HCT116 (cell line): ENCODE data around the gene EP400. TPM values are rescaled to one million over a fixed set of nuclear protein-coding genes. Genes with fewer than 3 reads are reported as not detected.

Source experiments
- ATAC-seq: fragments of 200-7000 bp; cut with Tn5 transposase; 2 replicates; pipeline ENCODE4 v1.9.1; 2020; ENCODE audit warnings: mild to moderate bottlenecking, moderate library complexity
- BruUV-seq: library from RNA; stranded (reverse); fragments of 400-500 nt; replicated peaks from 2 replicates; lab custom pipeline; 2021; lab: Mats Ljungman, UMichigan
- CTCF ChIA-PET: fragments of 300-600 bp; sonication (Branson Sonifier 250); formaldehyde crosslinking; loops from one replicate; lab custom pipeline; 2021; ENCODE audit warnings: antibody characterized with exemption; lab: Charles Lee
- POLR2A ChIA-PET: fragments of 300-600, 350-600 bp; sonication (Branson Sonifier 250); formaldehyde crosslinking; loops from one replicate; lab custom pipeline; 2021; ENCODE audit warnings: antibody characterized with exemption; lab: Charles Lee
- RAD21 ChIA-PET, 2 experiments: fragments of 300-600 bp; sonication (Branson Sonifier 250); formaldehyde crosslinking; loops; one replicate each; lab custom pipeline; 2023; ENCODE audit warnings: low total read pairs in 2 of 2; ENCODE audit not compliant: uncharacterized antibody in 2 of 2, unreplicated experiment in 2 of 2, low non-redundant PET in 1 of 2; lab: Charles Lee
- DNase-seq: peaks from one replicate; pipeline ENCODE4 v3.0.0-alpha.2; 2010; ENCODE audit warnings: low read depth, low spot score
- H2AFZ ChIP-seq: fragments of 200-600 bp; shearing (Covaris generic), sonication (generic); 2 replicates; pipeline ENCODE4 v1.6.1; 2017; ENCODE audit warnings: low read depth, mixed run types, mixed read lengths, antibody characterized with exemption, low read length; ENCODE audit not compliant: poor library complexity, severe bottlenecking
- H3K27ac ChIP-seq: 2 replicates; pipeline ENCODE4 v1.5.1; 2012; ENCODE audit warnings: low read depth, low read length
- H3K27me3 ChIP-seq: fragments of 200-600 bp; sonication (generic); 2 replicates; pipeline ENCODE4 v1.6.1; 2016; ENCODE audit warnings: mixed run types, low read length, mixed read lengths; ENCODE audit not compliant: insufficient read depth
- H3K36me3 ChIP-seq, 2 experiments: fragments of 200-500 bp in 1 of 2; fragments of 200-600 bp in 1 of 2; sonication (Bioruptor generic) in 1 of 2; sonication (generic) in 1 of 2; 2 replicates each; pipeline versions ENCODE4 v1.5.1 to v1.6.1; 2014 to 2016; ENCODE audit warnings: low read length in 2 of 2, inconsistent platforms in 1 of 2, mixed read lengths in 1 of 2, mixed run types in 1 of 2; ENCODE audit not compliant: insufficient read depth in 2 of 2, control insufficient read depth in 1 of 2
- H3K4me1 ChIP-seq, 2 experiments: fragments of 200-600 bp in 1 of 2; sonication (generic) in 1 of 2; 2 replicates each; pipeline versions ENCODE4 v1.5.1 to v1.6.1; 2012 to 2017; ENCODE audit warnings: low read length in 2 of 2, inconsistent platforms in 1 of 2, mild to moderate bottlenecking in 1 of 2, mixed read lengths in 1 of 2, mixed run types in 1 of 2, moderate library complexity in 1 of 2; ENCODE audit not compliant: insufficient read depth in 2 of 2, control insufficient read depth in 1 of 2
- H3K4me2 ChIP-seq: fragments of 200-600 bp; sonication (generic); 2 replicates; pipeline ENCODE4 v1.6.1; 2017; ENCODE audit warnings: mixed run types, low read length, mixed read lengths
- H3K4me3 ChIP-seq, 2 experiments: fragments of 200-600 bp in 1 of 2; sonication (generic) in 1 of 2; replicated peaks in 1 of 2; 2 replicates each; pipeline ENCODE4 v1.5.1; 2011 to 2016; ENCODE audit warnings: low read length in 2 of 2, control low read depth in 1 of 2, low read depth in 1 of 2, mild to moderate bottlenecking in 1 of 2, mixed read lengths in 1 of 2, mixed run types in 1 of 2
- H3K79me2 ChIP-seq: fragments of 200-600 bp; sonication (generic); 2 replicates; pipeline ENCODE4 v1.6.1; 2017; ENCODE audit warnings: mild to moderate bottlenecking, mixed run types, low read length, moderate library complexity, mixed read lengths; ENCODE audit not compliant: insufficient read depth
- H3K9ac ChIP-seq: fragments of 200-600 bp; sonication (generic); 2 replicates; pipeline ENCODE4 v1.6.1; 2016; ENCODE audit warnings: low read length, mixed read lengths
- H3K9me2 ChIP-seq: fragments of 200-600 bp; sonication (generic), shearing (Covaris generic); 2 replicates; pipeline ENCODE4 v1.6.1; 2017; ENCODE audit warnings: mixed run types, mild to moderate bottlenecking, moderate library complexity; ENCODE audit not compliant: insufficient read depth
- H3K9me3 ChIP-seq, 2 experiments: fragments of 200-500 bp in 1 of 2; fragments of 200-600 bp in 1 of 2; sonication (Bioruptor generic) in 1 of 2; sonication (generic) in 1 of 2; 2 replicates each; pipeline ENCODE4 v1.6.1; 2014 to 2017; ENCODE audit warnings: low read length in 2 of 2, mixed read lengths in 2 of 2, inconsistent platforms in 1 of 2, low read depth in 1 of 2, mild to moderate bottlenecking in 1 of 2, mixed run types in 1 of 2, moderate library complexity in 1 of 2; ENCODE audit not compliant: control insufficient read depth in 1 of 2, insufficient read depth in 1 of 2
- H4K20me1 ChIP-seq: fragments of 200-600 bp; sonication (generic), shearing (Covaris generic); 2 replicates; pipeline ENCODE4 v1.6.1; 2017; ENCODE audit warnings: mixed run types, mild to moderate bottlenecking, moderate library complexity; ENCODE audit not compliant: insufficient read depth
- CEBPB ChIP-seq: IDR thresholded peaks from 2 replicates; pipeline ENCODE4 v1.6.1; 2012; ENCODE audit warnings: low read depth
- EGR1 ChIP-seq: IDR thresholded peaks from 2 replicates; pipeline ENCODE4 v1.6.1; 2012; ENCODE audit warnings: low read depth
- EZH2 ChIP-seq: fragments of 200-600 bp; sonication (generic); IDR thresholded peaks from 2 replicates; pipeline ENCODE4 v1.6.1; 2017; ENCODE audit warnings: antibody characterized with exemption, mixed run types
- FOSL1 ChIP-seq: IDR thresholded peaks from 2 replicates; pipeline ENCODE4 v1.6.1; 2012; ENCODE audit warnings: low read depth
- POLR2A ChIP-seq: IDR thresholded peaks from 2 replicates; pipeline ENCODE4 v1.7.0; 2011; ENCODE audit warnings: borderline replicate concordance; ENCODE audit not compliant: insufficient read depth, insufficient read length; ENCODE audit errors: extremely low read depth
- SIN3A ChIP-seq: IDR thresholded peaks from 2 replicates; pipeline ENCODE4 v1.6.1; 2012; ENCODE audit warnings: low read depth
- SRF ChIP-seq: IDR thresholded peaks from 2 replicates; pipeline ENCODE4 v1.6.1; 2012; ENCODE audit warnings: low read depth
- TCF7L2 ChIP-seq: IDR thresholded peaks from 2 replicates; pipeline ENCODE4 v1.7.0; 2011; ENCODE audit warnings: borderline replicate concordance, inconsistent platforms; ENCODE audit not compliant: insufficient read depth, insufficient read length; ENCODE audit errors: extremely low read depth
- YY1 ChIP-seq: IDR thresholded peaks from 2 replicates; pipeline ENCODE4 v1.6.1; 2011; ENCODE audit warnings: low read length, low read depth, moderate library complexity, mild to moderate bottlenecking; ENCODE audit not compliant: insufficient replicate concordance; ENCODE audit errors: extremely low read depth
- ZFX ChIP-seq: fragments of 450-650 bp; IDR thresholded peaks from 2 replicates; pipeline ENCODE4 v1.6.1; 2017
- ZNF274 ChIP-seq: fragments of 200-500 bp; sonication (Bioruptor generic); IDR thresholded peaks from 2 replicates; pipeline ENCODE4 v1.6.1; 2014; ENCODE audit warnings: mild to moderate bottlenecking, low read depth, low read length, inconsistent platforms
- intact Hi-C: fragments of 100-400 bp; cut with micrococcal nuclease; formaldehyde crosslinking; loops from 2 replicates; pipeline ENCODE4 v1.10.0; 2022
- total RNA-seq: library from RNA; stranded (reverse); gene quantifications from one replicate; pipeline ENCODE4 v1.2.1, GENCODE V29; 2021; ENCODE audit not compliant: unreplicated experiment
- TF ChIP-seq, protein P1 (sequence below): IDR thresholded peaks from 2 replicates; pipeline ENCODE4 v1.6.1; 2012
- TF ChIP-seq, protein P2 (sequence below): IDR thresholded peaks from 2 replicates; pipeline ENCODE4 v1.6.1; 2011; ENCODE audit warnings: mild to moderate bottlenecking, low read length, moderate library complexity; ENCODE audit not compliant: insufficient replicate concordance; ENCODE audit errors: extremely low read depth
- TF ChIP-seq, protein P3 (sequence below): IDR thresholded peaks from 2 replicates; pipeline ENCODE4 v1.6.1; 2012
- TF ChIP-seq, protein P4 (sequence below), 3 experiments: fragments of 200-600 bp in 1 of 3; sonication (generic) in 1 of 3; IDR thresholded peaks in 2 of 3; conservative IDR thresholded peaks in 1 of 3; 2 replicates each; pipeline ENCODE4 v1.5.1; 2012 to 2017; ENCODE audit warnings: low read depth in 2 of 3, low read length in 2 of 3, antibody characterized with exemption in 1 of 3, borderline replicate concordance in 1 of 3, control low read depth in 1 of 3, mild to moderate bottlenecking in 1 of 3, mixed read lengths in 1 of 3, mixed run types in 1 of 3, moderate library complexity in 1 of 3; ENCODE audit not compliant: insufficient read depth in 1 of 3
- TF ChIP-seq, protein P5 (sequence below): IDR thresholded peaks from 2 replicates; pipeline ENCODE4 v1.6.1; 2012; ENCODE audit warnings: low read depth

The EP400 gene
- total RNA-seq, 1 experiment from 2014 or later: 54.5 TPM

DNA sequence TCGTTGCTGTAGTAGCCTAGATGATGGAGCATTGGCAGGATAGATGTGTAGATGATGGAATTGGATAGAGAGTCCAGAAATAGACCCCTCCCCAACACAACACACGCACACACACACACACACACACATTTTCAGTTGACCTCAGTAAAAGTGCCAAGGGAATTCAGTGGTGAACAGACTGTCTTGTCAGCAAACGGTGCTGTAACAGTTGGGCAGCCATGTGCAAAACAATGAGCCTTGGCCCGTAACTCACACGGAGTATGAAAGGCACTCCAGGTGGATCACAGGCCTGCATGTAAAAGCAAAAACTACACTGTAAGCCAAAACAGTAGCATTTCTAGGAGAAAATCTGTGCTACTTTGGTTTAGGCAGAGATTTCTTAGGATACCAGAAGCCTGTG is 106.6 kb downstream of the EP400 start:
- no peak overlapping the region for H3K4me2 ChIP-seq
- peaks cover 17 to 41% of the 10 kb centered on the region in 2 experiments for H3K36me3 ChIP-seq
- DNase-seq: no peak
- H3K9me3 ChIP-seq: no peaks in the 10 kb centered on the region
- TF ChIP-seq SRF (no peak), POLR2A (no peak), SIN3A (no peak), TCF7L2 (no peak), EGR1 (no peak), YY1 (no peak), ZFX (no peak), CEBPB (no peak), FOSL1 (no peak), ZNF274 (no peak), EZH2 (no peak)
- TF ChIP-seq, protein P1, sequence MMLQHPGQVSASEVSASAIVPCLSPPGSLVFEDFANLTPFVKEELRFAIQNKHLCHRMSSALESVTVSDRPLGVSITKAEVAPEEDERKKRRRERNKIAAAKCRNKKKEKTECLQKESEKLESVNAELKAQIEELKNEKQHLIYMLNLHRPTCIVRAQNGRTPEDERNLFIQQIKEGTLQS: no peak
- TF ChIP-seq, protein P2, sequence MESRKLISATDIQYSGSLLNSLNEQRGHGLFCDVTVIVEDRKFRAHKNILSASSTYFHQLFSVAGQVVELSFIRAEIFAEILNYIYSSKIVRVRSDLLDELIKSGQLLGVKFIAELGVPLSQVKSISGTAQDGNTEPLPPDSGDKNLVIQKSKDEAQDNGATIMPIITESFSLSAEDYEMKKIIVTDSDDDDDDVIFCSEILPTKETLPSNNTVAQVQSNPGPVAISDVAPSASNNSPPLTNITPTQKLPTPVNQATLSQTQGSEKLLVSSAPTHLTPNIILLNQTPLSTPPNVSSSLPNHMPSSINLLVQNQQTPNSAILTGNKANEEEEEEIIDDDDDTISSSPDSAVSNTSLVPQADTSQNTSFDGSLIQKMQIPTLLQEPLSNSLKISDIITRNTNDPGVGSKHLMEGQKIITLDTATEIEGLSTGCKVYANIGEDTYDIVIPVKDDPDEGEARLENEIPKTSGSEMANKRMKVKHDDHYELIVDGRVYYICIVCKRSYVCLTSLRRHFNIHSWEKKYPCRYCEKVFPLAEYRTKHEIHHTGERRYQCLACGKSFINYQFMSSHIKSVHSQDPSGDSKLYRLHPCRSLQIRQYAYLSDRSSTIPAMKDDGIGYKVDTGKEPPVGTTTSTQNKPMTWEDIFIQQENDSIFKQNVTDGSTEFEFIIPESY: no peak
- TF ChIP-seq, protein P3, sequence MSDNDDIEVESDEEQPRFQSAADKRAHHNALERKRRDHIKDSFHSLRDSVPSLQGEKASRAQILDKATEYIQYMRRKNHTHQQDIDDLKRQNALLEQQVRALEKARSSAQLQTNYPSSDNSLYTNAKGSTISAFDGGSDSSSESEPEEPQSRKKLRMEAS: no peak
- TF ChIP-seq, protein P4, sequence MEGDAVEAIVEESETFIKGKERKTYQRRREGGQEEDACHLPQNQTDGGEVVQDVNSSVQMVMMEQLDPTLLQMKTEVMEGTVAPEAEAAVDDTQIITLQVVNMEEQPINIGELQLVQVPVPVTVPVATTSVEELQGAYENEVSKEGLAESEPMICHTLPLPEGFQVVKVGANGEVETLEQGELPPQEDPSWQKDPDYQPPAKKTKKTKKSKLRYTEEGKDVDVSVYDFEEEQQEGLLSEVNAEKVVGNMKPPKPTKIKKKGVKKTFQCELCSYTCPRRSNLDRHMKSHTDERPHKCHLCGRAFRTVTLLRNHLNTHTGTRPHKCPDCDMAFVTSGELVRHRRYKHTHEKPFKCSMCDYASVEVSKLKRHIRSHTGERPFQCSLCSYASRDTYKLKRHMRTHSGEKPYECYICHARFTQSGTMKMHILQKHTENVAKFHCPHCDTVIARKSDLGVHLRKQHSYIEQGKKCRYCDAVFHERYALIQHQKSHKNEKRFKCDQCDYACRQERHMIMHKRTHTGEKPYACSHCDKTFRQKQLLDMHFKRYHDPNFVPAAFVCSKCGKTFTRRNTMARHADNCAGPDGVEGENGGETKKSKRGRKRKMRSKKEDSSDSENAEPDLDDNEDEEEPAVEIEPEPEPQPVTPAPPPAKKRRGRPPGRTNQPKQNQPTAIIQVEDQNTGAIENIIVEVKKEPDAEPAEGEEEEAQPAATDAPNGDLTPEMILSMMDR (IDR thresholded peaks at IDR 0.05 in 2 of 3, conservative IDR thresholded peaks at IDR 0.05 in 1 of 3; ENCODE audit: borderline replicate concordance in 1 of 3, insufficient read depth in 1 of 3, low read depth in 2 of 3, low read length in 2 of 3): no peak
- TF ChIP-seq, protein P5, sequence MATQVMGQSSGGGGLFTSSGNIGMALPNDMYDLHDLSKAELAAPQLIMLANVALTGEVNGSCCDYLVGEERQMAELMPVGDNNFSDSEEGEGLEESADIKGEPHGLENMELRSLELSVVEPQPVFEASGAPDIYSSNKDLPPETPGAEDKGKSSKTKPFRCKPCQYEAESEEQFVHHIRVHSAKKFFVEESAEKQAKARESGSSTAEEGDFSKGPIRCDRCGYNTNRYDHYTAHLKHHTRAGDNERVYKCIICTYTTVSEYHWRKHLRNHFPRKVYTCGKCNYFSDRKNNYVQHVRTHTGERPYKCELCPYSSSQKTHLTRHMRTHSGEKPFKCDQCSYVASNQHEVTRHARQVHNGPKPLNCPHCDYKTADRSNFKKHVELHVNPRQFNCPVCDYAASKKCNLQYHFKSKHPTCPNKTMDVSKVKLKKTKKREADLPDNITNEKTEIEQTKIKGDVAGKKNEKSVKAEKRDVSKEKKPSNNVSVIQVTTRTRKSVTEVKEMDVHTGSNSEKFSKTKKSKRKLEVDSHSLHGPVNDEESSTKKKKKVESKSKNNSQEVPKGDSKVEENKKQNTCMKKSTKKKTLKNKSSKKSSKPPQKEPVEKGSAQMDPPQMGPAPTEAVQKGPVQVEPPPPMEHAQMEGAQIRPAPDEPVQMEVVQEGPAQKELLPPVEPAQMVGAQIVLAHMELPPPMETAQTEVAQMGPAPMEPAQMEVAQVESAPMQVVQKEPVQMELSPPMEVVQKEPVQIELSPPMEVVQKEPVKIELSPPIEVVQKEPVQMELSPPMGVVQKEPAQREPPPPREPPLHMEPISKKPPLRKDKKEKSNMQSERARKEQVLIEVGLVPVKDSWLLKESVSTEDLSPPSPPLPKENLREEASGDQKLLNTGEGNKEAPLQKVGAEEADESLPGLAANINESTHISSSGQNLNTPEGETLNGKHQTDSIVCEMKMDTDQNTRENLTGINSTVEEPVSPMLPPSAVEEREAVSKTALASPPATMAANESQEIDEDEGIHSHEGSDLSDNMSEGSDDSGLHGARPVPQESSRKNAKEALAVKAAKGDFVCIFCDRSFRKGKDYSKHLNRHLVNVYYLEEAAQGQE: no peak
- TF ChIP-seq, all 23 proteins: peak for 0
- Histone ChIP-seq H2AFZ (no peak overlapping the region), H3K4me3 (no peak overlapping the region), H3K9me2 (no peaks in the 10 kb centered on the region), H3K27me3 (no peaks in the 10 kb centered on the region), H3K79me2 (no peaks in the 10 kb centered on the region), H3K9ac (no peak overlapping the region), H4K20me1 (no peaks in the 10 kb centered on the region), H3K27ac (no peak overlapping the region), H3K4me1 (no peaks in the 10 kb centered on the region)
- RAD21 ChIA-PET: no interaction called here
- no peak for ATAC-seq
- intact Hi-C loops: no loop called here
- BruUV-seq: no TSS peak
- CTCF ChIA-PET: no interaction called here
- POLR2A ChIA-PET: no interaction called here
